H1 (cell line): ENCODE measurements around the gene UBE2D3. TPM values are rescaled to one million over a fixed set of nuclear protein-coding genes. Genes with fewer than 3 reads are reported as not detected.

Experiments
- CHD1 ChIP-seq: IDR thresholded peaks from 2 replicates; pipeline ENCODE4 v1.6.1; 2012; ENCODE audit warnings: low read depth, low read length, improper control_type of control experiment
- CTBP2 ChIP-seq: IDR thresholded peaks from 2 replicates; pipeline ENCODE4 v1.7.0; 2011; ENCODE audit warnings: borderline replicate concordance, mild to moderate bottlenecking, moderate library complexity, mixed read lengths, low read length; ENCODE audit not compliant: insufficient read depth, insufficient read length
- FOSL1 ChIP-seq: IDR thresholded peaks from 2 replicates; pipeline ENCODE4 v1.6.1; 2011; ENCODE audit warnings: mild to moderate bottlenecking, low read depth, low read length, moderate library complexity; ENCODE audit not compliant: insufficient read depth
- GABPA ChIP-seq: IDR thresholded peaks from 2 replicates; pipeline ENCODE4 v1.6.1; 2011; ENCODE audit warnings: mild to moderate bottlenecking, low read length, moderate library complexity, borderline replicate concordance; ENCODE audit not compliant: insufficient read depth
- SIN3A ChIP-seq, 2 experiments: IDR thresholded peaks in 1 of 2; conservative IDR thresholded peaks in 1 of 2; 2 replicates each; pipeline ENCODE4 v1.6.1; 2011 to 2012; ENCODE audit warnings: low read length in 2 of 2, improper control_type of control experiment in 1 of 2, low read depth in 1 of 2, mild to moderate bottlenecking in 1 of 2
- SIRT6 ChIP-seq: IDR thresholded peaks from one replicate; pipeline ENCODE4 v1.7.1; 2012; ENCODE audit warnings: low read length, inconsistent platforms
- TCF12 ChIP-seq: IDR thresholded peaks from 2 replicates; pipeline ENCODE4 v1.6.1; 2011; ENCODE audit warnings: low read depth, mild to moderate bottlenecking, low read length
- polyA plus RNA-seq, 7 experiments: library from polyadenylated mRNA; depleted of rRNA in 3 of 7; stranded (reverse) in 5 of 7; unstranded in 2 of 7; fragments of >200 nt in 5 of 7; fragments of 200-250 nt in 2 of 7; gene quantifications; 1 replicate in 5 of 7; 2 replicates in 1 of 7; 4 replicates in 1 of 7; pipeline versions ENCODE4 v1.2.1 to v1.2.3, GENCODE V29; 2011 to 2013; ENCODE audit warnings: missing spikeins in 2 of 7, mixed read lengths in 2 of 7
- small RNA-seq: library from polyadenylated mRNA; stranded (forward); fragments of <200 nt; extraction: miRNeasy Mini kit (QIAGEN cat#:217004); gene quantifications from one replicate; pipeline ENCODE3, GENCODE V24; 2013; ENCODE audit not compliant: insufficient read depth
- total RNA-seq: library from RNA; stranded (reverse); fragmentation: NEBNext Ultra II Directional; extraction: Animal tissue kit (Norgen Biotek cat#: 25700); gene quantifications from 2 replicates; pipeline ENCODE4 v1.2.1, GENCODE V29; 2021
- TF ChIP-seq, protein P1 (sequence below): IDR thresholded peaks from 2 replicates; pipeline ENCODE4 v1.6.1; 2011; ENCODE audit warnings: low read length, improper control_type of control experiment

Gene UBE2D3
- total and polyA plus RNA-seq, 2 of the 8 experiments (the other 6 are each of a cell fraction or from before 2014, with no cell fraction given): 396 to 544 TPM

DNA sequence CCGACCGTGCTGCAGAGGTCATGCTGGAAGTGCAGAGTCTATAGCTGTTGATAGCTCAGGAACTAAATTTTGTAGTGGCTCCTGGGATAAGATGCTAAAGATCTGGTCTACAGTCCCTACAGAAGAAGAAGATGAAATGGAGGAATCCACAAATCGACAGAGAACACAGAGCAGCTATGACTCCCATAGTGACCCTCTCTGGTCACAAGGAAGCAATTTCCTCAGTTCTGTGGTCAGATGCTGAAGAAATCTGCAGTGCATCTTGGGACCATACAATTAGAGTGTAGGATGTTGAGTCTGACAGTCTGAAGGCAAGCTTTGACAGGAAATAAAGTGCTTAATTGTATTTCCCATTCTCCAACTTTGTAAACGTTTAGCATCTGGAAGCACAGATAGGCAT, 75.4 kb downstream of the UBE2D3 start (continued):
- TF ChIP-seq FOSL1 (no peak), CHD1 (no peak), SIRT6 (no peak), GABPA (no peak), SIN3A (conservative IDR thresholded peaks at IDR 0.05 in 1 of 2, IDR thresholded peaks at IDR 0.05 in 1 of 2; ENCODE audit: low read depth in 1 of 2, low read length in 2 of 2) (no peak), CTBP2 (no peak), TCF12 (no peak)
- TF ChIP-seq, protein P1, sequence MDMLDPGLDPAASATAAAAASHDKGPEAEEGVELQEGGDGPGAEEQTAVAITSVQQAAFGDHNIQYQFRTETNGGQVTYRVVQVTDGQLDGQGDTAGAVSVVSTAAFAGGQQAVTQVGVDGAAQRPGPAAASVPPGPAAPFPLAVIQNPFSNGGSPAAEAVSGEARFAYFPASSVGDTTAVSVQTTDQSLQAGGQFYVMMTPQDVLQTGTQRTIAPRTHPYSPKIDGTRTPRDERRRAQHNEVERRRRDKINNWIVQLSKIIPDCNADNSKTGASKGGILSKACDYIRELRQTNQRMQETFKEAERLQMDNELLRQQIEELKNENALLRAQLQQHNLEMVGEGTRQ: no peak
- TF ChIP-seq, all 59 proteins: peak for 0

Small RNAs within 50 kb of the gene (small RNA-seq; reads per million reads assigned to genes)
- gene RNU7-151P: not detected

Other genes starting within 250 kb of the UBE2D3 start
- 25.9 and 27.8 TPM in 2 replicates for gene MANBA, start 66.6 kb downstream of the UBE2D3 start, total RNA-seq
- 21.2 and 22.9 TPM in 2 replicates for gene MANBA, start 66.6 kb downstream of the UBE2D3 start, polyA plus RNA-seq (2011; rRNA removed)
- 47.5 and 48.3 TPM in 2 replicates for gene CISD2, start 41.4 kb upstream of the UBE2D3 start, total RNA-seq
- 14.9 and 23.7 TPM in 2 replicates for gene CISD2, start 41.4 kb upstream of the UBE2D3 start, polyA plus RNA-seq (2011; rRNA removed)
- 0.19 TPM in 1 of 2 replicates, not detected in the other for gene SLC9B1, start 192.2 kb upstream of the UBE2D3 start, total RNA-seq
- gene SLC9B1, start 192.2 kb upstream of the UBE2D3 start, polyA plus RNA-seq (2011; rRNA removed): 0.08 and 0.25 TPM in 2 replicates
- 5.2 and 5.9 TPM in 2 replicates for gene SLC9B2, start 249.2 kb upstream of the UBE2D3 start, total RNA-seq
- gene SLC9B2, start 249.2 kb upstream of the UBE2D3 start, polyA plus RNA-seq (2011; rRNA removed): 2.1 and 3.2 TPM in 2 replicates